Erythroblast (primary cell): ENCODE measurements around the gene C19orf81.
A peak's percentile ranks its signal among the peaks of the same experiment; 100 is the strongest.
"Not testable (repeated sequence)": the region's sequence is repeated elsewhere in the genome, so short reads cannot be mapped to it uniquely, and the experiment has no call there.

ENCODE experiments used
- DNase-seq, 2 experiments: peaks; one replicate each; lab custom pipeline; 2025; lab: John Stamatoyannopoulos, UW
- GATA1 ChIP-seq: IDR thresholded peaks from 2 replicates; pipeline ENCODE4 v1.6.1; 2011; ENCODE audit warnings: low read depth, mild to moderate bottlenecking, control low read depth, low read length, moderate library complexity
- POLR2A ChIP-seq: IDR thresholded peaks from 2 replicates; pipeline ENCODE4 v1.6.1; 2011; ENCODE audit warnings: mild to moderate bottlenecking, low read length

The C19orf81 gene

GRCh38 chr19:50649433-50650391, at the start of gene C19orf81:
Gene C19orf81 (plus strand): TSS chr19:50649445. CDS start chr19:50649445, 0 bp downstream.
- TF ChIP-seq POLR2A (no peak), GATA1 (no peak)
- DNase-seq, result peak in 1 of 2 experiments; percentile 22

GRCh38 chr19:50601407-50602088, 47.7 kb upstream of the C19orf81 start:
- TF ChIP-seq GATA1 (no peak), POLR2A (no peak)
- DNase-seq, result peak in 1 of 2 experiments; percentile 44

- no peak for DNase-seq
- TF ChIP-seq POLR2A (peak; percentile 64), GATA1 (no peak)
These were observed 47.2 kb upstream of the C19orf81 start for GRCh38 chr19:50602089-50602422.

DNA sequence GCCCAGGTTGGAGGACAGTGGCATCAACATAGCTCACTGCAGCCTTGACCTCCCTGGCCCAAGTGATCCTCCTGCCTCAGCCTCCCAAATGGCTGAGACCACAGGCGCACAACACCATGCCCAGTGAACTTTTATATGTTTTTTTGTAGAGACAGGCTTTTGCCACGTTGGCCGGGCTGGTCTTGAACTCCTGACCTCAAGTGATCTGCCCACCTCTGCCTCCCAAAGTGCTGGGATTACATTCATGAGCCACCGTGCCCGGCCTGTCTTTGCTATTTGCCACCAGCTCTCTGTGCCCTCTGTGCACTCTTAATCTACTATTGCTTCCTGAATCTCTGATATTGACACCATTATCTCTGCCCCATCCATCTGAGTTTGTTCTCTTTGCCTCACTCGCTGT, 46.7 kb upstream of the C19orf81 start:
- no peak for DNase-seq
- TF ChIP-seq POLR2A (no peak), GATA1 (no peak)

DNA sequence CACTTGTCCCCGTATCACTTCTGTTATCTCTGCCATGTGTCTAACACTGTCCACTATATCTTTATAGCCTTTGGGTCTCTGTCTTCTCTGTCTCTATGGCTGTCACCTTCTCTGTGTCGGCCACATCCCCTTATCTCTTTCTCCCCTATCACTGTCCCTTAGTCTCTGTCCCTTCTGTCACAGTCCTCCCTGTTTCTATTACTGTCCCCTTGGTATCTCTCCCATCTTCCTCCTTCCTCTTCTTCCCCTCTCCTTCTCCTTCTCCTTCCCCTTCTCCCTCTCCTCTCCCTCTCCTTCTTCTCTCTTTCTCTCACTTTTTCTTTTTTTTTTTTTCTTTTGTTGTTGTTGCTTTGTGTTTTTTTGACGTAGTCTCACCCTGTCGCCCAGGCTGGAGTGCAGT, 46.3 kb upstream of the C19orf81 start:
- TF ChIP-seq GATA1, result no peak
- no peak for TF ChIP-seq POLR2A
- DNase-seq, result no peak

DNA sequence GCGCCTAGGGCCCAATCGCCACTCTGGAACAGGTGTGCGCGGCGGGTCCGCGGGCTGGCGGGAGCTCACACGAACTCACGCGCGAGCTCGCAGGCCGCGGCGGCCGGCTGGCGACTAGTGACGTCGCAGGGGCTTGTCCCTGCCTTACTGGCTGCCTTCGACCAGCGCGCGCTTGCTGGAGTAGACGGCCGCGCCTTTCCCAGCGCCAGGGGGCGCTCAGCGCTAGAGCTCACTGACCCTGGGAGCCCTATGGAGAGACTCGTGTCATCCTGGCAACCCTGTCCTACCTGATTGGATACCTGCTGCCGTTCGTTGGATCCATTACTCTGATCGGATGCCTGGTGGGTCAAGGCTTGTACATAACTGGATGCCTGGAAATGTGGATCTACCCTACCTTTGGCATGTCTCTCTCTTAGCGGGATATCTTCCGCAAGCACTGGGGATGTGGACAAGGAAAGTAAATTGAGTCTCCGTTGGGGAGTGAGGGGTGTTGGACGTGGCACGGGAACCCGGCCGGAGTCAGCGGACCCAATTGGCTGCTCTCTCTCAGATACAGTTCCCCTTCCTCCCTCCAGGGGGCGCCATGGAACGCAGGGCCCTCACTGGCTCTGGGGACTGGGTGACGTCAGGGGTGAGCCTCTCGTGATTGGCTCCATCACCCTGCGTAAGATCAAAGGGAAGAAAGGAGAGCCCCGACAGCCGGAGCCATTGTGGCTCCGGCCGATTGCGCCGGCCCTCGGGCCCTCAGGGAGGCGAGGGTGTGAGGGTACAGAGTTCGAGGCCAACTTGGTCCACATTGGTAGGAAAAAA, 44.8 kb upstream of the C19orf81 start:
- not testable (repeated sequence) for DNase-seq

DNA sequence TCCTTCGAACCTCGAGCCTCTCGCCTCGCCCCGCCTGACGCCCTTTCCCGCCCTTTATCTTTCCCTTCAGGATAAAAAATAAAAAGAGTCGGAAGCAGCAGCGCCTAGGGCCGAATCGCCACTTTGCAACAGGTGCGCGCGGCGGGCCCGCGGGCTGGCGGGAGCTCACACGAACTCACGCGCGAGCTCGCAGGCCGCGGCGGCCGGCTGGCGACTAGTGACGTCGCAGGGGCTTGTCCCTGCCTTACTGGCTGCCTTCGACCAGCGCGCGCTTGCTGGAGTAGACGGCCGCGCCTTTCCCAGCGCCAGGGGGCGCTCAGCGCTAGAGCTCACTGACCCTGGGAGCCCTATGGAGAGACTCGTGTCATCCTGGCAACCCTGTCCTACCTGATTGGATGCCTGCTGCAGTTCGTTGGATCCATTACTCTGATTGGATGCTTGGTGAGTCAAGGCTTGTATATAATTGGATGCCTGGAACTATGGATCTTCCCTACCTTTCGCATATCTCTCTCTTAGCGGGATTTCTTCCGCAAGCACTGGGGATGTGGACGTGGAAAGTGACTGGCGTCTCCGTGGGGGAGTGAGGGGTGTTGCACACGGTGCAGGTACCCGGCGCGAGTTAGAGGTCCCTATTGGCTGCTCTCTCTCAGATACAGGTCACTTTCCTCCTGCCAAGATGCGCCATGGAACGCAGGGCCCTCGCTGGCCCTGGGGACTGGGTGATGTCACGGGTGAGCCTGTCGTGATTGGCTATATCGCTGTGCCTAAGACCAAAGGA, 43.0 kb upstream of the C19orf81 start:
- DNase-seq, result not testable (repeated sequence)

GRCh38 chr19:50607388-50607787, 41.9 kb upstream of the C19orf81 start:
- TF ChIP-seq GATA1 (no peak), POLR2A (no peak)
- DNase-seq, result no peak

DNA sequence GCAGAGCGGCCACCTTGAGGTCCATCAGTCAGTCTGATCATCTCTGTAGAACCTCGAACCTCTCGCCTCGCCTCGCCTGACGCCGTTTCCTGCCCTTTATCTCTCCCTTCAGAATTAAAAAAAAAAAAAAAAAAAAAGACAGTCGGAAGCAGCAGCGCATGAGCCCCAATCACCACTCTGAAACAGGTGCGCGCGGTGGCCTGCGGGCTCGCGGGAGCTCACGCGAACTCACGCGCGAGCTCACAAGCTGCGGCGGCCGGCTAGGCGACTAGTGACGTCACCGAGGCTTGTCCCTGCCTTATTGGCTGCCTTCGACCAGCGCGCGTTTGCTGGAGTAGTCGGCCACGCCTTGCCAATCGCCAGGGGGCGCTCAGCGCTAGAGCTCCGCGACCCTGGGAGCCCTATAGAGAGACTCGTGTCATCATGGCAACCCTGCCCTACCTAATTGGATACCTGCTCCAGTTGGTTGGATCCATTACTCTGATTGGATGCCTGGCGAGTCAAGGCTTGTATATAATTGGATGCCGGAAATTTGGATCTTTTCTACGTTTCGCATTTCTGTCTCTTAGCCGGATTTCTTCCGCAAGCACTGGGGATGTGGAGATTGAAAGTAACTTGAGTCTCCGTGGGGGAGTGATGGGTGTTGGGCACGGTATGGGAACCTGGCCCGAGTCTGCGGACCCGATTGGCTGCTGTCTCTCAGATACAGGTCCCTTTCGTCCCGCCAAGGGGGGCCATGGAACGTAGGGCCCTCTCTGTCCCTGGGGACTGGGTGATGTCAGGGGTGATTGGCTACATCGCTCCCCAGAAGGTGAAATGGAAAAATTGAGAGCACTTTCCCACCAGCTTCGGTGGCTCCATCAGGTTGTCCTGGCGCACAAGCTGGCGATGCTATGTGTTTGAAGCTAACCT, 41.1 kb upstream of the C19orf81 start:
- TF ChIP-seq GATA1 (no peak), POLR2A (no peak)
- DNase-seq, result peak; percentile 87 to 89

DNA sequence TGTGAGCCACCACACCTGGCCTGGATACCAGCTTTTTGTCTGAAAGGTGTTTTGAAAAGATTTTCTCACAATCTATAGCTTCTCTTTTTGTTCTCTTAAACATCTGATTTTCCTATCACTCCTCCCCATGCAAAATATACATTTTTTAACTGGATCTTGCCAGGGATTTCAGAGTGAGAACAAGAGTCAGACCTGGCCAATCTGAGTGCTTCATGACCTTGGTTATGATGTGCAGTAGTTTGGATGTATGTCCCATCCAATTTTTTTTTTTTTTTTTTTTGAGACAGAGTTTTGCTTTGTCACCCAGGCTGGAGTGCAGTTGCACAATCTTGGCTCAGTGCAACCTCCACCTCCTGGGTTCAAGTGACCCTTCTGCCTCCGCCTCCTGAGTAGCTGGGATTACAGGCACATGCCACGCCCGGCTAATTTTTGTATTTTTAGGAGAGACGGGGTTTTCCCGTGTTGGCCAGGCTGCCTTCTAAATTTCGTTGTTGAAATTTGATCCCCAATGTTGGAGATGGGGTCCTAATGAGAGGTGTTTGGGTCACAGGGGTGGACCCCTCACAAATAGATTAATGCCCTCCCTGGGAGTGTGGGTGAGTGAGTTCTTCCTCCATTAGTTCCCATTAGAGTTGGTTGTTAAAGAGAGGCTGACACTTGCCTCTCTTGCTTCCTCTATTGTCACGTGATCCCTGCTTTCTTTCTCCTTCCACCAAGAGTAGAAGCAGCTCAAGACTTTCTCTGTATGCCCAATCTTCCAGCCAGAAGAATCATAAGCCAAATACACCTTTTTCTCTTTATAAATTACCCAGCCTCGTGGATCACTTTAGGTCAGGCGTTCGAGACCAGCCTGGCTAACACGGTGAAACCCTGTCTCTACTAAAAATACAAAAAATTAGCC, 36.5 kb upstream of the C19orf81 start:
- not testable (repeated sequence) for DNase-seq

- not testable (repeated sequence) for DNase-seq
These were observed 30.9 kb upstream of the C19orf81 start for GRCh38 chr19:50618379-50618778.

GRCh38 chr19:50619184-50619583, 30.1 kb upstream of the C19orf81 start:
- DNase-seq, result not testable (repeated sequence)

- not testable (repeated sequence) for DNase-seq
These were observed 28.8 kb upstream of the C19orf81 start for GRCh38 chr19:50620394-50620906.
